ENCODE results near the gene ISLR2. TPM values are rescaled to one million over a fixed set of nuclear protein-coding genes. Genes with fewer than 3 reads are reported as not detected.

ISLR2 gene
- total and polyA plus RNA-seq, 8 donors: 0.19 to 4.4 (median 0.30) TPM; not detected in 3

- H3K4me1 ChIP-seq: peaks cover 52 to 89% (median 70%) of the 10 kb centered on the region in 4 donors
- WGBS, 5 donors: 14 to 27% (median 17%) methylated on average over 17 to 20 of the region's 20 CpGs
- no peak overlapping the region for H3K4me3 ChIP-seq
- intact Hi-C loops (cut with DNase I; ENCODE audit: low total_unique reads): no loop called here
- DNase-seq: no peak
- H3K27ac ChIP-seq: no peak overlapping the region
- H3K9me3 ChIP-seq: peaks cover 0 to 15% (median 3%) of the 10 kb centered on the region in 4 donors
- no peak for TF ChIP-seq CTCF (IDR thresholded peaks at IDR 0.05)
- no peak for TF ChIP-seq POLR2AphosphoS5 (IDR thresholded peaks at IDR 0.05)
- TF ChIP-seq EP300 (IDR thresholded peaks at IDR 0.05): no peak
- no peak for TF ChIP-seq POLR2A (IDR thresholded peaks at IDR 0.05)
- H3K27me3 ChIP-seq: peaks cover 59 to 100% (median 100%) of the 10 kb centered on the region in 3 donors
- no peaks in the 10 kb centered on the region for H3K36me3 ChIP-seq
These were observed 1.4 kb downstream of the ISLR2 start for GRCh38 chr15:74131628-74132413.

- H3K36me3 ChIP-seq: no peaks in the 10 kb centered on the region
- peaks cover 0 to 15% (median 3%) of the 10 kb centered on the region in 4 donors for H3K9me3 ChIP-seq
- H3K4me1 ChIP-seq: peaks cover 48 to 86% (median 67%) of the 10 kb centered on the region in 4 donors
- no peak overlapping the region for H3K4me3 ChIP-seq
- intact Hi-C loops (cut with DNase I; ENCODE audit: low total_unique reads): no loop called here
- H3K27me3 ChIP-seq: peaks cover 62 to 100% (median 99%) of the 10 kb centered on the region in 3 donors
- 12 to 32% (median 16%) methylated on average over 42 to 90 of the region's 90 CpGs for WGBS, 5 donors
- TF ChIP-seq CTCF (IDR thresholded peaks at IDR 0.05) (no peak), EP300 (IDR thresholded peaks at IDR 0.05) (no peak), POLR2AphosphoS5 (IDR thresholded peaks at IDR 0.05) (no peak)
- no peak overlapping the region for H3K27ac ChIP-seq
- DNase-seq: peak in 1 of 2 donors; percentile 45
These were observed 2.6 kb downstream of the ISLR2 start for GRCh38 chr15:74132681-74133651.

GRCh38 chr15:74133694-74134386 is 3.5 kb downstream of the ISLR2 start:
- Histone ChIP-seq H3K4me3 (peak overlapping the region in 1 of 4 donors; percentile 1), H3K9me3 (peaks cover 0 to 15% (median 3%) of the 10 kb centered on the region in 4 donors), H3K4me1 (peaks cover 39 to 77% (median 59%) of the 10 kb centered on the region in 4 donors), H3K36me3 (no peaks in the 10 kb centered on the region), H3K27me3 (peaks cover 56 to 100% (median 97%) of the 10 kb centered on the region in 3 donors), H3K27ac (no peak overlapping the region)
- WGBS, 5 donors: 13 to 37% (median 17%) methylated on average over 26 to 71 of the region's 71 CpGs
- peak in 1 of 2 donors; percentile 35 for DNase-seq
- no peak for TF ChIP-seq EP300 (IDR thresholded peaks at IDR 0.05)
- TF ChIP-seq POLR2AphosphoS5 (IDR thresholded peaks at IDR 0.05): no peak
- no peak for TF ChIP-seq POLR2A (IDR thresholded peaks at IDR 0.05)
- no peak for TF ChIP-seq CTCF (IDR thresholded peaks at IDR 0.05)
- intact Hi-C loops (cut with DNase I; ENCODE audit: low total_unique reads): no loop called here

Measured in stomach (tissue), 9 donors.